Ecto neural progenitor cell (in vitro differentiated cells): ENCODE measurements around the gene ABL2.
"Not testable (repeated sequence)": the region's sequence is repeated elsewhere in the genome, so short reads cannot be mapped to it uniquely, and the experiment has no call there.

Experiments used
- DNase-seq: peaks from one replicate; pipeline ENCODE4 v3.0.0-alpha.2; 2018; ENCODE audit warnings: low spot score

Gene ABL2

GRCh38 chr1:179169616-179170467, 59.6 kb downstream of the ABL2 start:
- no peak for DNase-seq

- DNase-seq = no peak
Observed at GRCh38 chr1:179168536-179168935, 60.9 kb downstream of the ABL2 start.

- DNase-seq = no peak
Observed at GRCh38 chr1:179167955-179168354, 61.5 kb downstream of the ABL2 start.

GRCh38 chr1:179167418-179167777, 62.1 kb downstream of the ABL2 start:
- no peak for DNase-seq

- no peak for DNase-seq
Observed at GRCh38 chr1:179166663-179167417, 62.6 kb downstream of the ABL2 start.

GRCh38 chr1:179164494-179164893, 65.0 kb downstream of the ABL2 start:
- DNase-seq = no peak

- DNase-seq = no peak
Observed at GRCh38 chr1:179156708-179157107, 72.8 kb downstream of the ABL2 start.

- no peak for DNase-seq
Observed at GRCh38 chr1:179156026-179156425, 73.5 kb downstream of the ABL2 start.

- DNase-seq = no peak
Observed at GRCh38 chr1:179155615-179156014, 73.9 kb downstream of the ABL2 start.

- no peak for DNase-seq
Observed at GRCh38 chr1:179154437-179154836, 75.0 kb downstream of the ABL2 start.

GRCh38 chr1:179153217-179153616, 76.3 kb downstream of the ABL2 start:
- no peak for DNase-seq

GRCh38 chr1:179151908-179152682, 77.4 kb downstream of the ABL2 start:
- no peak for DNase-seq

GRCh38 chr1:179146911-179147310, 82.6 kb downstream of the ABL2 start:
- DNase-seq = no peak

GRCh38 chr1:179146476-179146875, 83.0 kb downstream of the ABL2 start:
- no peak for DNase-seq

- no peak for DNase-seq
Observed at GRCh38 chr1:179145521-179145920, 84.0 kb downstream of the ABL2 start.

GRCh38 chr1:179144626-179145025, 84.9 kb downstream of the ABL2 start:
- no peak for DNase-seq

- no peak for DNase-seq
Observed at GRCh38 chr1:179143322-179143721, 86.2 kb downstream of the ABL2 start.

GRCh38 chr1:179142889-179143299, 86.6 kb downstream of the ABL2 start:
- no peak for DNase-seq

- DNase-seq = no peak
Observed at GRCh38 chr1:179141592-179142251, 87.8 kb downstream of the ABL2 start.

- not testable (repeated sequence) for DNase-seq
Observed at GRCh38 chr1:179138755-179139154, 90.7 kb downstream of the ABL2 start.

GRCh38 chr1:179137617-179138255, 91.7 kb downstream of the ABL2 start:
- no peak for DNase-seq

GRCh38 chr1:179135707-179136106, 93.8 kb downstream of the ABL2 start:
- not testable (repeated sequence) for DNase-seq
